MM.1S (cell line): ENCODE results near the gene KSR2.

Experiments
- CTCF ChIP-seq: fragments of 300-600 bp; sonication (generic); IDR thresholded peaks from 2 replicates; pipeline ENCODE4 v1.5.1; 2016; ENCODE audit warnings: antibody characterized with exemption, low read length, mixed read lengths
- EZH2 ChIP-seq: fragments of 300-600 bp; sonication (generic); optimal IDR thresholded peaks from 2 replicates; pipeline ENCODE3; 2017; ENCODE audit warnings: low read depth, mild to moderate bottlenecking, antibody characterized with exemption, low read length, mixed read lengths

GRCh38 chr12:117778656-117779055 lies 190.1 kb downstream of the KSR2 start:
- TF ChIP-seq CTCF (no peak), EZH2 (no peak)
